ENCODE results near the gene SMARCB1. TPM values are rescaled to one million over a fixed set of nuclear protein-coding genes. Genes with fewer than 3 reads are reported as not detected.

SMARCB1 gene
- total and polyA plus RNA-seq, 2 experiments from 2014 or later: 114 to 132 TPM

GRCh38 chr22:23883658-23884057, 96.9 kb downstream of the SMARCB1 start:
- peaks cover 3% of the 10 kb centered on the region; the same call in 2 of the 3 replicates for H3K4me1 Mint-ChIP-seq
- no peak overlapping the region for H3K4me3 Mint-ChIP-seq
- Histone ChIP-seq H4K20me1 (replicated peaks; ENCODE audit: insufficient read depth) (no peaks in the 10 kb centered on the region), H3K4me1 (ENCODE audit: insufficient read depth) (no peaks in the 10 kb centered on the region), H3K9me2 (ENCODE audit: insufficient read depth) (no peaks in the 10 kb centered on the region), H3K79me2 (replicated peaks; ENCODE audit: insufficient read depth) (no peaks in the 10 kb centered on the region), H3K4me3 (no peak overlapping the region), H3K27me3 (ENCODE audit: insufficient read depth) (no peaks in the 10 kb centered on the region), H2AFZ (no peak overlapping the region), H3K36me3 (ENCODE audit: insufficient read depth) (no peaks in the 10 kb centered on the region), H3K27ac (ENCODE audit: low read depth) (no peak overlapping the region), H3K4me2 (no peak overlapping the region), H3F3A (replicated peaks; ENCODE audit: low read depth) (no peaks in the 10 kb centered on the region)
- no peak for ATAC-seq
- no peaks in the 10 kb centered on the region for H3K9me3 Mint-ChIP-seq
- DNase-seq (ENCODE audit: low spot score): no peak
- TF ChIP-seq ZNF462 (CRISPR knock-in tag; IDR thresholded peaks at IDR 0.05) (no peak), REST (IDR thresholded peaks at IDR 0.05; ENCODE audit: unreplicated experiment) (no peak), EZH2phosphoT487 (IDR thresholded peaks at IDR 0.05; ENCODE audit: unreplicated experiment) (no peak), CTCF (conservative IDR thresholded peaks at IDR 0.05; ENCODE audit: low read depth in 2 of 2) (no peak), ZNF331 (CRISPR knock-in tag; IDR thresholded peaks at IDR 0.05; ENCODE audit: low read depth) (no peak), POLR2AphosphoS5 (IDR thresholded peaks at IDR 0.05; ENCODE audit: low read depth) (no peak), EZH2 (IDR thresholded peaks at IDR 0.05; ENCODE audit: low read depth, unreplicated experiment) (no peak), JUNB (IDR thresholded peaks at IDR 0.05; ENCODE audit: unreplicated experiment) (no peak), CREB1 (CRISPR knock-in tag; IDR thresholded peaks at IDR 0.05; ENCODE audit: low read depth) (no peak)
- H3K27me3 Mint-ChIP-seq (ENCODE audit: insufficient read depth, low read depth, poor library complexity): no peaks in the 10 kb centered on the region
- no peak overlapping the region for H3K27ac Mint-ChIP-seq
- H3K36me3 Mint-ChIP-seq (ENCODE audit: low read depth): peaks cover 24% of the 10 kb centered on the region

Measured in GM23338 (cell line).